ENCODE measurements around the gene INTS11. TPM values are rescaled to one million over a fixed set of nuclear protein-coding genes. Genes with fewer than 3 reads are reported as not detected.
A peak's percentile ranks its signal among the peaks of the same experiment; 100 is the strongest.

Gene INTS11
- total and polyA plus RNA-seq, 9 of the 15 experiments (the other 6 are each of a cell fraction or from before 2014, with no cell fraction given): 3.6 to 183 (median 110) TPM

- TF ChIP-seq ZNF324 (CRISPR knock-in tag; IDR thresholded peaks at IDR 0.05) (no peak), SMC3 (conservative IDR thresholded peaks at IDR 0.05; ENCODE audit: insufficient read depth, low read depth, low read length) (no peak), ZSCAN32 (CRISPR knock-in tag; IDR thresholded peaks at IDR 0.05) (no peak), TFAM (CRISPR knock-in tag; conservative IDR thresholded peaks at IDR 0.05) (no peak), GTF3C2 (IDR thresholded peaks at IDR 0.05; ENCODE audit: borderline replicate concordance, extremely low read depth, insufficient read length) (peak; percentile 31), TOE1 (IDR thresholded peaks at IDR 0.05; ENCODE audit: borderline replicate concordance) (peak; percentile 80; the same call in 1 of the 2 replicates), TOE1 (CRISPR knock-in tag; IDR thresholded peaks at IDR 0.05; ENCODE audit: borderline replicate concordance, low read depth) (peak; percentile 54; the same call in 1 of the 2 replicates), HDAC2 (IDR thresholded peaks at IDR 0.05) (peak; percentile 76), ZNF23 (CRISPR knock-in tag; IDR thresholded peaks at IDR 0.05) (no peak), ILK (tag; IDR thresholded peaks at IDR 0.05; ENCODE audit: borderline replicate concordance, low read depth) (no peak), YBX1 (IDR thresholded peaks at IDR 0.05) (no peak), CAMTA2 (CRISPR knock-in tag; conservative IDR thresholded peaks at IDR 0.05) (no peak), CHAMP1 (IDR thresholded peaks at IDR 0.05) (no peak), ZNF133 (CRISPR knock-in tag; IDR thresholded peaks at IDR 0.05) (no peak), TSHZ1 (CRISPR knock-in tag; IDR thresholded peaks at IDR 0.05) (no peak), GTF2B (IDR thresholded peaks at IDR 0.05; ENCODE audit: extremely low read depth, insufficient read length) (no peak), ZZZ3 (IDR thresholded peaks at IDR 0.05) (no peak), PHTF2 (CRISPR knock-in tag; IDR thresholded peaks at IDR 0.05) (no peak), ZNF75A (CRISPR knock-in tag; IDR thresholded peaks at IDR 0.05) (no peak)
Observed at GRCh38 chr1:1307923-1308755, 16.3 kb downstream of the INTS11 start, which contains the start of the genes ACAP3 and PUSL1 (continued).

All from K562 (cell line).